Kidney (tissue), 14 donors: ENCODE data around the gene CTLA4. TPM values are rescaled to one million over a fixed set of nuclear protein-coding genes. Genes with fewer than 3 reads are reported as not detected.
A peak's percentile ranks its signal among the peaks of the same experiment; 100 is the strongest.

Experiments used
- DNase-seq, 5 donors: peaks; one replicate each; pipeline ENCODE4 v3.0.0-alpha.2; 2013 to 2020
- FAIRE-seq: peaks from 2 replicates; lab custom pipeline; 2012; peaks lifted over from hg19 to GRCh38; lab: Jason Lieb, UNC
- H3K27ac ChIP-seq, 2 donors: one replicate each; pipeline ENCODE4 v1.7.0; 2013; ENCODE audit warnings: low read depth in 2 of 2, low read length in 2 of 2, inconsistent platforms in 1 of 2
- H3K27me3 ChIP-seq: one replicate; pipeline ENCODE4 v1.7.1; 2013; ENCODE audit warnings: low read length, inconsistent platforms; ENCODE audit not compliant: control insufficient read depth, insufficient read depth
- H3K36me3 ChIP-seq, 3 donors: one replicate each; pipeline versions ENCODE4 v1.7.0 to v1.7.1; 2013; ENCODE audit warnings: low read length in 3 of 3, control low read depth in 1 of 3, inconsistent platforms in 1 of 3; ENCODE audit not compliant: insufficient read depth in 3 of 3, control insufficient read depth in 2 of 3
- H3K4me1 ChIP-seq, 3 donors: one replicate each; pipeline versions ENCODE4 v1.7.0 to v1.7.1; 2013; ENCODE audit warnings: low read length in 3 of 3, inconsistent platforms in 1 of 3, low read depth in 1 of 3; ENCODE audit not compliant: control insufficient read depth in 2 of 3, insufficient read depth in 2 of 3
- H3K4me3 ChIP-seq, 3 donors: one replicate each; pipeline versions ENCODE4 v1.7.0 to v1.8.1; 2013; ENCODE audit warnings: low read length in 3 of 3, control low read depth in 1 of 3, inconsistent platforms in 1 of 3
- H3K9ac ChIP-seq, 3 donors: one replicate each; pipeline versions ENCODE4 v1.7.0 to v1.7.1; 2013; ENCODE audit warnings: low read length in 3 of 3, control low read depth in 1 of 3, inconsistent platforms in 1 of 3
- H3K9me3 ChIP-seq, 3 donors: one replicate each; pipeline versions ENCODE4 v1.7.0 to v1.7.1; 2013; ENCODE audit warnings: low read length in 3 of 3, control low read depth in 1 of 3, inconsistent platforms in 1 of 3; ENCODE audit not compliant: control insufficient read depth in 2 of 3, insufficient read depth in 1 of 3
- CTCF ChIP-seq: IDR thresholded peaks from 3 replicates; pipeline ENCODE4 v1.5.1; 2012; ENCODE audit warnings: mild to moderate bottlenecking, moderate library complexity, borderline replicate concordance; ENCODE audit not compliant: insufficient read depth; ENCODE audit errors: extremely low read depth
- intact Hi-C: fragments of 100-400 bp; cut with DNase I; formaldehyde crosslinking; loops from one replicate; pipeline ENCODE4 v1.11.1; 2022
- polyA plus RNA-seq: library from polyadenylated mRNA; stranded (reverse); fragments of 350-450 nt; fragmentation: Illumina TruSeq; extraction: RNeasy Lipid Tissue Mini Kit (QIAGEN cat#74804); gene quantifications from one replicate; pipeline ENCODE4 v1.2.3, GENCODE V29; 2014; ENCODE audit warnings: low read depth, low replicate concordance; ENCODE audit not compliant: insufficient read depth
- total RNA-seq: library from RNA; stranded (reverse); fragmentation: NEBNext Ultra II Directional; extraction: Animal tissue kit (Norgen Biotek cat#: 25700); gene quantifications from one replicate; pipeline ENCODE4 v1.2.1, GENCODE V29; 2021
- donor health status: control.
- donor health status: control.
- donor health status: control.
- donor health status: control.
- donor health status: control.
- donor health status: DM: yes; HTN: yes; CAD: no.
- donor health status: Normal renal cell carcinoma (clear cell type).

CTLA4 gene
- total and polyA plus RNA-seq, 2 donors from 2014 or later: 0.22 to 2.0 TPM

- Histone ChIP-seq H3K4me1 (no peaks in the 10 kb centered on the region), H3K36me3 (no peaks in the 10 kb centered on the region), H3K27me3 (no peaks in the 10 kb centered on the region), H3K9ac (no peak overlapping the region), H3K4me3 (no peak overlapping the region), H3K27ac (no peak overlapping the region), H3K9me3 (no peaks in the 10 kb centered on the region)
- no peak for DNase-seq
- no peak for FAIRE-seq
- TF ChIP-seq CTCF: no peak
- intact Hi-C loops: no loop called here
Measured at GRCh38 chr2:203835420-203835819, 32.2 kb upstream of the CTLA4 start.

GRCh38 chr2:203835892-203836800, 31.4 kb upstream of the CTLA4 start:
- Histone ChIP-seq H3K27me3 (no peaks in the 10 kb centered on the region), H3K27ac (no peak overlapping the region), H3K4me1 (no peaks in the 10 kb centered on the region), H3K36me3 (no peaks in the 10 kb centered on the region), H3K4me3 (no peak overlapping the region), H3K9me3 (no peaks in the 10 kb centered on the region), H3K9ac (no peak overlapping the region)
- no peak for TF ChIP-seq CTCF
- DNase-seq: no peak
- intact Hi-C loops: no loop called here
- no peak for FAIRE-seq

- intact Hi-C loops: no loop called here
- FAIRE-seq (no peak), DNase-seq (peak in 3 of 5 donors; percentile 23 to 67 (median 66))
- Histone ChIP-seq H3K4me1 (no peaks in the 10 kb centered on the region), H3K36me3 (no peaks in the 10 kb centered on the region), H3K27me3 (no peaks in the 10 kb centered on the region), H3K4me3 (no peak overlapping the region), H3K9ac (no peak overlapping the region), H3K27ac (no peak overlapping the region), H3K9me3 (no peaks in the 10 kb centered on the region)
- TF ChIP-seq CTCF: no peak
Measured at GRCh38 chr2:203840655-203841205, 26.8 kb upstream of the CTLA4 start.
